HPDE6-E6E7 (cell line): Measurements from ENCODE around the gene FIS1.

Source experiments
- DNase-seq: peaks from one replicate; pipeline ENCODE4 v3.0.0; 2011; ENCODE audit warnings: missing footprints; ENCODE audit errors: extremely low spot score

Gene FIS1

GRCh38 chr7:101234636-101235035 lies 10.2 kb downstream of the FIS1 start:
- DNase-seq, result no peak

- no peak for DNase-seq
Observed at GRCh38 chr7:101233907-101234547, 10.9 kb downstream of the FIS1 start.

- peak; percentile 93 for DNase-seq
Observed at GRCh38 chr7:101232141-101232850, 12.6 kb downstream of the FIS1 start.

GRCh38 chr7:101231644-101232043 lies 13.2 kb downstream of the FIS1 start:
- no peak for DNase-seq

GRCh38 chr7:101226721-101227120 lies 18.2 kb downstream of the FIS1 start:
- no peak for DNase-seq

GRCh38 chr7:101225650-101226049 lies 19.2 kb downstream of the FIS1 start:
- no peak for DNase-seq

GRCh38 chr7:101223528-101223927 lies 21.4 kb downstream of the FIS1 start:
- DNase-seq, result no peak

- DNase-seq, result no peak
Observed at GRCh38 chr7:101222275-101222830, 22.5 kb downstream of the FIS1 start.

- no peak for DNase-seq
Observed at GRCh38 chr7:101220295-101220694, 24.6 kb downstream of the FIS1 start.

GRCh38 chr7:101218236-101219125 lies 26.4 kb downstream of the FIS1 start:
- DNase-seq, result no peak

- DNase-seq, result peak; percentile 98
Observed at GRCh38 chr7:101217388-101218235, 27.3 kb downstream of the FIS1 start, which contains the start of the genes PLOD3 and ZNHIT1. Gene PLOD3, minus strand, starts transcription at chr7:101217581. Its CDS starts 307 bp downstream, at chr7:101217274. Gene ZNHIT1, plus strand, starts transcription at chr7:101218165. Its CDS starts 31 bp downstream, at chr7:101218196.

GRCh38 chr7:101216860-101217387 lies 28.0 kb downstream of the FIS1 start:
- no peak for DNase-seq

GRCh38 chr7:101216001-101216859 lies 28.7 kb downstream of the FIS1 start:
- no peak for DNase-seq

- no peak for DNase-seq
Observed at GRCh38 chr7:101212014-101212413, 32.9 kb downstream of the FIS1 start.

- no peak for DNase-seq
Observed at GRCh38 chr7:101211501-101211900, 33.4 kb downstream of the FIS1 start.

GRCh38 chr7:101210143-101210542 lies 34.7 kb downstream of the FIS1 start:
- no peak for DNase-seq

- DNase-seq, result no peak
Observed at GRCh38 chr7:101208794-101209193, 36.1 kb downstream of the FIS1 start.

GRCh38 chr7:101207459-101207858 lies 37.4 kb downstream of the FIS1 start:
- DNase-seq, result no peak

- no peak for DNase-seq
Observed at GRCh38 chr7:101206665-101207042, 38.2 kb downstream of the FIS1 start.
